Measurements from ENCODE around the gene AGO4. TPM values are rescaled to one million over a fixed set of nuclear protein-coding genes. Genes with fewer than 3 reads are reported as not detected.

The AGO4 gene
- total RNA-seq, 1 donor from 2014 or later: 18.5 TPM

DNA sequence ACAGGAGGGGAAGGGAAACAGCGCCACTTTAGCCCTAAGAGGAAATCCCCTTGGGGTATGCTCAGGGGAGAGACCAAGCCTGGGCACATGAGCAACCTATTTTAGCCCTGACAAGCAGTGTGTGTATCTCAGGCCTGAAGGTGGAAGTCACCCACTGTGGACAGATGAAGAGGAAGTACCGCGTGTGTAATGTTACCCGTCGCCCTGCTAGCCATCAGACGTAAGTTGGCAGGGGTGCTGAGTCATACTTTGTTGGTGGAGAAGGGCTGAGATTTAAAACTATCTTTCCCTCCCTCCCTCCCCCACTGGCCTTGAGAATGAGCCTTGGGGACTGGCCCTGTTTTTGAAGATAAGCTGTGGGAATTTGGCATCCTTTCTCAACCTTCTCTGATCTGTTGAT, 86.4 kb downstream of the AGO4 start:
- no peak for DNase-seq (ENCODE audit: low spot score)

DNA sequence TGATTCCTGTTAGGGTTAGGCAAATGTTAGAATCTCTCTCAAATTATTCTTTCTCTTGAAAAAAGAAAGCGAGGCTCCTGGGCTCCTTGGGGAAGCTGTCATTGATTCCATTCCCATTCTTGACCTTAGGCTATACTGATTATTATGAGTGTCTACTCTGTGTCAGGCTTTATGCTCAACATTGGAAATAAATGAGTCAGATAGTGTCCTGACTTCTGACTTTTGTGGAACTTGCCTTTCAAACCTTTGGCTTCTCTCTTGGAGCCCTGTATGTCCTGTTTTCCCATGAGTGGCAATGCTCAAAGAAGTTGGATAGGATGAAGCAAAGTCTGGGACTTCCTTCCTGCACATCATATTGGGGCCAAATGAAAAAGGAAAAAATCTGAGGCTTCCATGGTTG, 86.8 kb downstream of the AGO4 start:
- no peak for DNase-seq (ENCODE audit: low spot score)

DNA sequence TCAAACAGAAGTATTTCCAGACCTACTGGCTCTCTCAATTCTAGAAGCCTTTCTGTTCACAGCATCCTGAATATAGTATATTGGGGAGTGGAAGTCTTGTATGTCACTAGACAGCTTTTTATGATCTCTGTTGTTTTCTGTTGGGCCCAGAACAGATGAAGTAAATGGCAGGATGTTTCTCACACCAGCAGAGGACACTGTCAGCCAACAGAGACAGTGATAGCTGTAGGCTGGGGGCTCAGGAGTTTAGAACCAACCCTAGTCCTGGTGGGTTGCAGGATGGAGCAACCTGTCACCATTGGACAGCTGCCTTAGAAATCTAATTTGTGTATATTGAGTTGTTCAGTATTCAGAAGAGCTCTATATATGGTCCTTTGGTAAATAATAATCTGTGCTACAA, 92.1 kb downstream of the AGO4 start:
- no peak for DNase-seq (ENCODE audit: low spot score)

DNA sequence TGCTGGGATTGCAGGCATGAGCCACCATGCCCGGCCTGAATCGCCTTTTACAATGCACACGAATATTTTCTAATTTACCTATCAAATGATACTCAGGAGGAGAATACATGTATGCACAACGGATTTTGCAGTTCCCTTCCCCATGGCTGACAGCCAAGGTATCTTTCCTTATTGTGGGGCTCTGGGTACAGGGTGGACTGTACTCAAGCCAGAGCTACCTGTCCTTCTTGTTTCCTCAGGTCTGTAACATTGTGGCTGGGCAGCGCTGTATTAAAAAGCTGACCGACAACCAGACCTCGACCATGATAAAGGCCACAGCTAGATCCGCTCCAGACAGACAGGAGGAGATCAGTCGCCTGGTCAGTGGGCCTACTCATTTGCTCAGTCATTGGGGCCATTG, 93.4 kb downstream of the AGO4 start:
- DNase-seq (ENCODE audit: low spot score): no peak

DNA sequence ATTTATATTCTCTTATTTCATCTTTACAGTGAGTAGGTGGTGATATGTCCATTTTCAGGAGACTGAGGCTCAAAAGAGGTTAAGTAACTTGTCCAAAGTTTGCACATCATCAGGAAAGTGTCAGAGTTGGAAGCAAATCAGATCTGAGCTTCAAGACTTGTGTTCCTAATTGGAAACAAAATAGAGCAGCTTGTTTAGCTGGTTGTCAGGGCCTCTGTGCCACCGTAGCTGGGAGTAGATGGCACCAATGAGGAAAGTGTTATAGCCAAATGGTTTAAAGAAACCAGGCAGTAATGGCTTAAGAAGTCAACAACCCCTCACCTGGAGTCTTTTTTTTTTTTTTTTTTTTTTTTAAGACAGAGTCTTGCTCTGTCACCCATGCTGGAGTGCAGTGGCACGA, 94.9 kb downstream of the AGO4 start:
- no peak for DNase-seq (ENCODE audit: low spot score)

Other genes starting within 250 kb of the AGO4 start
- gene TFAP2E, start 234.7 kb upstream of the AGO4 start, total RNA-seq: 1.2 TPM
- gene PSMB2, start 166.5 kb upstream of the AGO4 start, total RNA-seq: 47.4 TPM
- gene C1orf216, start 89.1 kb upstream of the AGO4 start, total RNA-seq: 17.5 TPM
- gene CLSPN, start 38.0 kb upstream of the AGO4 start, total RNA-seq: 0.39 TPM
- 24.3 TPM for gene AGO1, start 75.2 kb downstream of the AGO4 start, total RNA-seq
- 45.7 TPM for gene AGO3, start 123.1 kb downstream of the AGO4 start, total RNA-seq